ENCODE measurements around the gene PDE3A.

Gene PDE3A

GRCh38 chr12:20475542-20475941 lies 107.2 kb downstream of the PDE3A start:
- DNase-seq (ENCODE audit: low spot score): no peak
- TF ChIP-seq, protein P1, sequence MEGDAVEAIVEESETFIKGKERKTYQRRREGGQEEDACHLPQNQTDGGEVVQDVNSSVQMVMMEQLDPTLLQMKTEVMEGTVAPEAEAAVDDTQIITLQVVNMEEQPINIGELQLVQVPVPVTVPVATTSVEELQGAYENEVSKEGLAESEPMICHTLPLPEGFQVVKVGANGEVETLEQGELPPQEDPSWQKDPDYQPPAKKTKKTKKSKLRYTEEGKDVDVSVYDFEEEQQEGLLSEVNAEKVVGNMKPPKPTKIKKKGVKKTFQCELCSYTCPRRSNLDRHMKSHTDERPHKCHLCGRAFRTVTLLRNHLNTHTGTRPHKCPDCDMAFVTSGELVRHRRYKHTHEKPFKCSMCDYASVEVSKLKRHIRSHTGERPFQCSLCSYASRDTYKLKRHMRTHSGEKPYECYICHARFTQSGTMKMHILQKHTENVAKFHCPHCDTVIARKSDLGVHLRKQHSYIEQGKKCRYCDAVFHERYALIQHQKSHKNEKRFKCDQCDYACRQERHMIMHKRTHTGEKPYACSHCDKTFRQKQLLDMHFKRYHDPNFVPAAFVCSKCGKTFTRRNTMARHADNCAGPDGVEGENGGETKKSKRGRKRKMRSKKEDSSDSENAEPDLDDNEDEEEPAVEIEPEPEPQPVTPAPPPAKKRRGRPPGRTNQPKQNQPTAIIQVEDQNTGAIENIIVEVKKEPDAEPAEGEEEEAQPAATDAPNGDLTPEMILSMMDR (IDR thresholded peaks at IDR 0.05; ENCODE audit: borderline replicate concordance, control extremely low read depth, extremely low read depth, insufficient read depth, missing control alignments): no peak
- in situ Hi-C loops (cut with MboI; ENCODE audit: low sequenced_read_pairs, unreplicated experiment): no loop called here

- DNase-seq (ENCODE audit: low spot score): no peak
- in situ Hi-C loops (cut with MboI; ENCODE audit: low sequenced_read_pairs, unreplicated experiment): no loop called here
Measured at GRCh38 chr12:20476551-20476950, 108.2 kb downstream of the PDE3A start.

GRCh38 chr12:20477255-20477654 lies 108.9 kb downstream of the PDE3A start:
- no peak for DNase-seq (ENCODE audit: low spot score)
- TF ChIP-seq, protein P1 (IDR thresholded peaks at IDR 0.05; ENCODE audit: borderline replicate concordance, control extremely low read depth, extremely low read depth, insufficient read depth, missing control alignments): no peak
- in situ Hi-C loops (cut with MboI; ENCODE audit: low sequenced_read_pairs, unreplicated experiment): no loop called here

More at GRCh38 chr12:20476551-20476950, 108.2 kb downstream of the PDE3A start:
- TF ChIP-seq, protein P1 (IDR thresholded peaks at IDR 0.05; ENCODE audit: borderline replicate concordance, control extremely low read depth, extremely low read depth, insufficient read depth, missing control alignments): no peak

DNA sequence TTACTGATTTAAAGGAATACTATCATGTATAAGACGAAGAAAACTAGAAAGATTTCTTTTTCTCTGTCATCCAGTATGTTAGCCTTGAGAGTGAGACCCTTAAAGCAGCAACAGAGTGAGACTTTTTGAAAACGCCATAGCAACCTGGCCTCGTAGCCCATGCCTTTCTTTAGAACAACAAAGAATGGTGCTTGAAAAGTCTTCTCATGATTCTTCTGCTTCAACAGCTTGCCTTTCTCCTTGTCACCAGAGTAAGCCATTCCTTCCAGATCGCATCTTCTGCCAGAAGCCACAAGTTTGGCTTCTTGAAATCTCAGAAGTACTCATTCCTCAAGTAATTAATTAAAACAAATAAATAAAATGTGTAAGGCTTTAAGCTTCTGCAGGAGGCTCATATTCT lies 109.3 kb downstream of the PDE3A start:
- DNase-seq (ENCODE audit: low spot score): no peak
- in situ Hi-C loops (cut with MboI; ENCODE audit: low sequenced_read_pairs, unreplicated experiment): no loop called here
- TF ChIP-seq, protein P1 (IDR thresholded peaks at IDR 0.05; ENCODE audit: borderline replicate concordance, control extremely low read depth, extremely low read depth, insufficient read depth, missing control alignments): no peak

DNA sequence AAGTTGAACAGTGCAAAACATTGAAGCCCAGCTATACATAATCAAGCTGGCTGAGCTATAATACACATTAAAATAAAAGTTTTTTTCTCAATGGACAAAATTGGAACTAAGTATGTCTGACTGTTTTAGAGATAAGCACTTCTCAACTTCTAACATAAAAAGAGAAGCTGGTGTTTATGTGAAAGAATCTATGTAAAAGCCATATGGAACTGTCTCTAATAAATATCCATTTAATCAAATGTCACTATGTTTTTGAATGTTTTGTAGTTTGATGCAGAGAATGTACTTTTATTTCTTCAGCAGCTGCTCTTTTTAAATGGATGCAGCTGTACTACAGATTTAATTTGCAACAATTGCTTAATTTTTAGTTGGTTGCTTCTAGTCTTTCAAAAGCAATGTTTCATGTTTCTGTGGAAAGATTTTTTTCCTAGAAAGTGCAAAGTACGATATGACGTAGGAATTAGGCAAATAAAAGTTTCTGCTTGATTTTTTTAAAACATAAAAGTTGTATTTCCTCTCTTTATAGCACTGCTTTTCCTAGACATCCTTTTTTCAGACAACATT lies 114.2 kb downstream of the PDE3A start:
- in situ Hi-C loops (cut with MboI; ENCODE audit: low sequenced_read_pairs, unreplicated experiment): no loop called here
- TF ChIP-seq, protein P1 (IDR thresholded peaks at IDR 0.05; ENCODE audit: borderline replicate concordance, control extremely low read depth, extremely low read depth, insufficient read depth, missing control alignments): no peak

GRCh38 chr12:20483776-20484175 lies 115.4 kb downstream of the PDE3A start:
- in situ Hi-C loops (cut with MboI; ENCODE audit: low sequenced_read_pairs, unreplicated experiment): no loop called here
- TF ChIP-seq, protein P1 (IDR thresholded peaks at IDR 0.05; ENCODE audit: borderline replicate concordance, control extremely low read depth, extremely low read depth, insufficient read depth, missing control alignments): no peak
- DNase-seq (ENCODE audit: low spot score): no peak

More for the DNA sequence above, 114.2 kb downstream of the PDE3A start:
- no peak for DNase-seq (ENCODE audit: low spot score)

Data from GM13976 (cell line).